HepG2 (cell line): Measurements from ENCODE around the gene UBE2J1. TPM values are rescaled to one million over a fixed set of nuclear protein-coding genes. Genes with fewer than 3 reads are reported as not detected.

ENCODE experiments used
- ATAC-seq: fragments of 200-7000 bp; cut with Tn5 transposase; 3 replicates; pipeline ENCODE4 v1.9.1; 2020; ENCODE audit warnings: mild to moderate bottlenecking, moderate library complexity
- BruUV-seq: library from RNA; stranded (reverse); fragments of 400-500 nt; replicated peaks from 2 replicates; lab custom pipeline; 2021; lab: Mats Ljungman, UMichigan
- CTCF ChIA-PET: fragments of 300-600 bp; formaldehyde crosslinking; extraction: SDS; loops from one replicate; lab custom pipeline; 2021; ENCODE audit warnings: low total read pairs, inconsistent platforms, low intra/inter-chr PET ratio; lab: Yijun Ruan, JAX
- POLR2A ChIA-PET: fragments of 350-600 bp; sonication (Branson Sonifier 250); formaldehyde crosslinking; loops from one replicate; lab custom pipeline; 2020; ENCODE audit warnings: antibody characterized with exemption, inconsistent platforms; lab: Yijun Ruan, JAX
- DNase-seq: peaks from one replicate; pipeline ENCODE4 v3.0.0-alpha.2; 2015; ENCODE audit warnings: low spot score
- FAIRE-seq: peaks from 3 replicates; lab custom pipeline; 2011; peaks lifted over from hg19 to GRCh38; lab: Jason Lieb, UNC
- H2AFZ ChIP-seq: one replicate; pipeline ENCODE4 v1.6.1; 2011; ENCODE audit warnings: low read length, inconsistent platforms
- H3K27ac ChIP-seq: fragments of 300-600 bp; 3 replicates; pipeline ENCODE4 v1.8.0; 2011; ENCODE audit warnings: mixed run types, mild to moderate bottlenecking, mixed read lengths, low read length, inconsistent platforms; ENCODE audit not compliant: insufficient read depth; ENCODE audit errors: extremely low read length
- H3K27me3 ChIP-seq, 2 experiments: fragments of 200-600 bp in 1 of 2; 2 replicates in 1 of 2; 3 replicates in 1 of 2; pipeline versions ENCODE4 v1.6.0 to v1.8.0; 2011; ENCODE audit warnings: low read length in 2 of 2, mild to moderate bottlenecking in 2 of 2, moderate library complexity in 2 of 2, inconsistent platforms in 1 of 2; ENCODE audit not compliant: insufficient read depth in 2 of 2, control insufficient read depth in 1 of 2
- H3K36me3 ChIP-seq, 2 experiments: fragments of 200-600 bp in 1 of 2; replicated peaks in 1 of 2; 2 replicates in 1 of 2; 3 replicates in 1 of 2; pipeline versions ENCODE4 v1.5.1 to v1.8.0; 2011; ENCODE audit warnings: low read length in 2 of 2, inconsistent platforms in 1 of 2; ENCODE audit not compliant: insufficient read depth in 2 of 2, control insufficient read depth in 1 of 2
- H3K4me1 ChIP-seq: 2 replicates; pipeline ENCODE4 v1.5.1; 2012; ENCODE audit warnings: low read length, inconsistent platforms; ENCODE audit not compliant: insufficient read depth
- H3K4me2 ChIP-seq: 2 replicates; pipeline ENCODE4 v1.6.0; 2011; ENCODE audit warnings: low read depth, low read length, inconsistent platforms
- H3K4me3 ChIP-seq, 3 experiments: fragments of 200-600 bp in 1 of 3; sonication (generic), shearing (Covaris generic) in 1 of 3; replicated peaks in 1 of 3; 2 replicates each; pipeline ENCODE4 v1.5.1; 2011 to 2016; ENCODE audit warnings: low read length in 3 of 3, inconsistent platforms in 2 of 3, low read depth in 2 of 3, mild to moderate bottlenecking in 2 of 3, control low read depth in 1 of 3, mixed read lengths in 1 of 3; ENCODE audit not compliant: insufficient read depth in 1 of 3
- H3K79me2 ChIP-seq: one replicate; pipeline ENCODE4 v1.6.1; 2011; ENCODE audit warnings: low read length, inconsistent platforms; ENCODE audit not compliant: insufficient read depth
- H3K9ac ChIP-seq: 2 replicates; pipeline ENCODE4 v1.6.0; 2011; ENCODE audit warnings: mild to moderate bottlenecking, low read depth, low read length, inconsistent platforms; ENCODE audit not compliant: insufficient read depth
- H3K9me3 ChIP-seq: 2 replicates; pipeline ENCODE4 v1.5.1; 2012; ENCODE audit warnings: mild to moderate bottlenecking, low read length
- H4K20me1 ChIP-seq: 2 replicates; pipeline ENCODE4 v1.6.0; 2011; ENCODE audit warnings: inconsistent platforms, mild to moderate bottlenecking, low read length, moderate library complexity; ENCODE audit not compliant: insufficient read depth
- AFF4 ChIP-seq: sonication (generic); formaldehyde crosslinking; IDR thresholded peaks from 2 replicates; pipeline ENCODE4 v1.4.0; 2020; ENCODE audit warnings: missing genetic modification reagents
- ATAD3A ChIP-seq: sonication (generic); formaldehyde crosslinking; IDR thresholded peaks from 2 replicates; pipeline ENCODE4 v1.4.0; 2020; ENCODE audit warnings: missing genetic modification reagents
- GATA4 ChIP-seq: sonication (generic); IDR thresholded peaks from 2 replicates; pipeline ENCODE4 v1.6.1; 2016; ENCODE audit warnings: antibody characterized with exemption, low read depth, borderline replicate concordance
- KDM3A ChIP-seq: IDR thresholded peaks from 2 replicates; pipeline ENCODE4 v1.6.1; 2018; ENCODE audit warnings: low read depth, missing compliant biosample characterization
- KLF6 ChIP-seq: IDR thresholded peaks from 2 replicates; pipeline ENCODE4 v1.8.0; 2016; ENCODE audit warnings: missing biosample characterization, missing genetic modification reagents
- KMT2A ChIP-seq: sonication (generic); formaldehyde crosslinking; IDR thresholded peaks from 2 replicates; pipeline ENCODE4 v1.4.0; 2020; ENCODE audit warnings: missing genetic modification reagents
- MEF2D ChIP-seq: sonication (generic); formaldehyde crosslinking; IDR thresholded peaks from 2 replicates; pipeline ENCODE4 v1.5.1; 2020; ENCODE audit warnings: mild to moderate bottlenecking, missing genetic modification reagents
- MZF1 ChIP-seq: sonication (generic); formaldehyde crosslinking; IDR thresholded peaks from 2 replicates; pipeline ENCODE4 v1.8.1; 2023; ENCODE audit warnings: mild to moderate bottlenecking, missing genetic modification reagents, borderline replicate concordance
- SRSF9 ChIP-seq: fragments of 200-400 bp; formaldehyde crosslinking; IDR thresholded peaks from 2 replicates; pipeline ENCODE4 v1.6.1; 2018; ENCODE audit warnings: borderline replicate concordance, mild to moderate bottlenecking, low read depth, low read length; ENCODE audit not compliant: insufficient read depth, poor library complexity, severe bottlenecking
- TCF7L2 ChIP-seq: IDR thresholded peaks from 2 replicates; pipeline ENCODE4 v1.6.1; 2011; ENCODE audit warnings: mild to moderate bottlenecking, low read depth, low read length, moderate library complexity
- XBP1 ChIP-seq: sonication (generic); formaldehyde crosslinking; IDR thresholded peaks from 2 replicates; pipeline ENCODE4 v1.5.0; 2020; ENCODE audit warnings: missing genetic modification reagents
- ZFP82 ChIP-seq: sonication (generic); formaldehyde crosslinking; IDR thresholded peaks from 2 replicates; pipeline ENCODE4 v1.5.1; 2020; ENCODE audit warnings: mild to moderate bottlenecking, missing genetic modification reagents, borderline replicate concordance
- ZFYVE20 ChIP-seq: sonication (generic); formaldehyde crosslinking; IDR thresholded peaks from 2 replicates; pipeline ENCODE4 v1.8.0; 2023; ENCODE audit warnings: low read depth, mild to moderate bottlenecking, moderate library complexity, missing genetic modification reagents, borderline replicate concordance
- ZNF484 ChIP-seq: sonication (generic); formaldehyde crosslinking; IDR thresholded peaks from 2 replicates; pipeline ENCODE4 v1.5.1; 2020; ENCODE audit warnings: mild to moderate bottlenecking, low read depth, missing genetic modification reagents, borderline replicate concordance
- ZNF503 ChIP-seq: sonication (generic); formaldehyde crosslinking; IDR thresholded peaks from 2 replicates; pipeline ENCODE4 v1.4.0; 2020; ENCODE audit warnings: missing genetic modification reagents
- ZNF597 ChIP-seq: sonication (generic); formaldehyde crosslinking; IDR thresholded peaks from 2 replicates; pipeline ENCODE4 v1.5.0; 2020; ENCODE audit warnings: missing genetic modification reagents
- ZNF7 ChIP-seq: IDR thresholded peaks from 2 replicates; pipeline ENCODE4 v1.6.1; 2016; ENCODE audit warnings: missing biosample characterization, missing genetic modification reagents
- ZSCAN25 ChIP-seq: sonication (generic); formaldehyde crosslinking; IDR thresholded peaks from 2 replicates; pipeline ENCODE4 v1.8.0; 2022; ENCODE audit warnings: mild to moderate bottlenecking, missing genetic modification reagents
- WGBS: methylation state at CpG from one replicate; pipeline ENCODE4 v1.1.6; 2017; ENCODE audit warnings: low lambda C conversion rate; 5-methylcytosine and 5-hydroxymethylcytosine counted together
- in situ Hi-C: cut with HindIII; loops from 2 replicates; pipeline ENCODE4 v1.10.0; 2017; ENCODE audit warnings: low pct_unique_long_range_greater_than_20kb; ENCODE audit not compliant: extremely low pct_ligation_motif_present
- intact Hi-C: fragments of 100-400 bp; cut with micrococcal nuclease; formaldehyde crosslinking; loops from one replicate; pipeline ENCODE4 v1.10.0; 2022; ENCODE audit not compliant: unreplicated experiment
- polyA plus RNA-seq, 8 experiments: library from polyadenylated mRNA; depleted of rRNA in 3 of 8; stranded (reverse) in 7 of 8; unstranded in 1 of 8; fragments of >200 nt; fragmentation: Illumina TruSeq in 4 of 8; extraction: Trizol in 4 of 8; gene quantifications; 2 replicates each; pipeline versions ENCODE4 v1.2.1 to v1.2.3, GENCODE V29; 2011 to 2016; ENCODE audit warnings: low read depth in 4 of 8, missing spikeins in 1 of 8, mixed read lengths in 1 of 8; ENCODE audit not compliant: insufficient read depth in 1 of 8
- total RNA-seq, 5 experiments: library from RNA; depleted of rRNA; stranded (reverse); fragments of >200 nt; fragmentation: Illumina TruSeq; extraction: Trizol; gene quantifications; 2 replicates each; pipeline ENCODE4 v1.2.3, GENCODE V29; 2016; ENCODE audit warnings: low read depth in 1 of 5

The UBE2J1 gene
- total and polyA plus RNA-seq, 2 of the 13 experiments (the other 11 are each of a cell fraction or from before 2014, with no cell fraction given) = 19.3 to 24.6 TPM

- TF ChIP-seq ZNF484 = no peak
- no peak for TF ChIP-seq MZF1 (CRISPR knock-in tag)
- TF ChIP-seq SRSF9 = no peak
- TF ChIP-seq KMT2A (CRISPR knock-in tag) = no peak
- no peak for TF ChIP-seq XBP1 (CRISPR knock-in tag)
- no peak for TF ChIP-seq KDM3A
- no peak for TF ChIP-seq ZFP82 (CRISPR knock-in tag)
- no peak for TF ChIP-seq ZNF597 (CRISPR knock-in tag)
Measured at GRCh38 chr6:89284963-89285735, 67.4 kb downstream of the UBE2J1 start (continued).

GRCh38 chr6:89284081-89284480, 68.4 kb downstream of the UBE2J1 start:
- in situ Hi-C loops = no loop called here
- Histone ChIP-seq H3K4me1 (no peaks in the 10 kb centered on the region), H2AFZ (no peak overlapping the region), H3K27me3 (peaks cover 3 to 26% of the 10 kb centered on the region in 2 experiments; a peak in 4 of 5 replicates), H3K9me3 (no peaks in the 10 kb centered on the region), H3K27ac (no peak overlapping the region), H3K79me2 (no peaks in the 10 kb centered on the region), H3K4me3 (no peak overlapping the region), H4K20me1 (no peaks in the 10 kb centered on the region), H3K9ac (no peak overlapping the region), H3K36me3 (no peaks in the 10 kb centered on the region), H3K4me2 (no peak overlapping the region)
- no peak for FAIRE-seq
- ChIA-PET POLR2A (no interaction called here), CTCF (no interaction called here)
- no peak for ATAC-seq
- no TSS peak for BruUV-seq
- whole genome bisulfite sequencing = 15% methylated on average over 3 of the region's 3 CpGs
- no peak for DNase-seq
- intact Hi-C loops = no loop called here
- TF ChIP-seq KLF6 (CRISPR knock-in tag) (no peak), GATA4 (no peak), MEF2D (CRISPR knock-in tag) (no peak), AFF4 (CRISPR knock-in tag) (no peak), ZFYVE20 (CRISPR knock-in tag) (no peak), ATAD3A (CRISPR knock-in tag) (no peak), TCF7L2 (no peak), ZNF7 (CRISPR knock-in tag) (no peak), ZNF503 (no peak), ZSCAN25 (CRISPR knock-in tag) (no peak)
